Neural cell (in vitro differentiated cells): Measurements from ENCODE around the gene SLC25A48. TPM values are rescaled to one million over a fixed set of nuclear protein-coding genes. Genes with fewer than 3 reads are reported as not detected.

Experiments
- H2AFZ ChIP-seq: fragments of 200-600, 300-800 bp; sonication (generic), shearing (Covaris generic); 2 replicates; pipeline ENCODE4 v1.6.0; 2014; ENCODE audit warnings: low read depth, mild to moderate bottlenecking, antibody characterized with exemption, low read length, moderate library complexity
- H3F3A ChIP-seq: fragments of 200-600 bp; shearing (Covaris generic); 2 replicates; pipeline ENCODE4 v1.6.1; 2016; ENCODE audit warnings: mild to moderate bottlenecking, moderate library complexity, mixed read lengths, antibody characterized with exemption, low read length; ENCODE audit not compliant: insufficient read depth, poor library complexity, severe bottlenecking
- H3K27ac ChIP-seq: fragments of 200-600, 300-800 bp; sonication (generic), shearing (Covaris generic); 2 replicates; pipeline ENCODE4 v1.5.1; 2014; ENCODE audit warnings: mild to moderate bottlenecking, low read length, moderate library complexity
- H3K27me3 ChIP-seq: fragments of 300-800, 200-600 bp; sonication (generic), shearing (Covaris generic); 2 replicates; pipeline ENCODE4 v1.6.0; 2014; ENCODE audit warnings: mild to moderate bottlenecking, low read depth, low read length, moderate library complexity; ENCODE audit not compliant: insufficient read depth
- H3K36me3 ChIP-seq: fragments of 300-800, 200-600 bp; sonication (generic), shearing (Covaris generic); 2 replicates; pipeline ENCODE4 v1.5.1; 2014; ENCODE audit warnings: mild to moderate bottlenecking, antibody characterized with exemption, low read length, moderate library complexity; ENCODE audit not compliant: insufficient read depth
- H3K4me2 ChIP-seq: fragments of 300-800, 200-600 bp; sonication (generic), shearing (Covaris generic); 2 replicates; pipeline ENCODE4 v1.6.0; 2014; ENCODE audit warnings: mild to moderate bottlenecking, low read length
- H3K4me3 ChIP-seq: fragments of 300-800, 200-600 bp; sonication (generic), shearing (Covaris generic); 2 replicates; pipeline ENCODE4 v1.5.1; 2014; ENCODE audit warnings: mild to moderate bottlenecking, low read length, moderate library complexity
- H3K79me2 ChIP-seq: fragments of 200-600 bp; shearing (Covaris generic); replicated peaks from 2 replicates; pipeline ENCODE4 v1.6.0; 2014; ENCODE audit warnings: mild to moderate bottlenecking, low read length, moderate library complexity; ENCODE audit not compliant: insufficient read depth
- H3K9ac ChIP-seq: fragments of 300-800, 200-600 bp; sonication (generic), shearing (Covaris generic); 2 replicates; pipeline ENCODE4 v1.6.1; 2016; ENCODE audit warnings: mild to moderate bottlenecking, low read length, mixed read lengths
- H3K9me2 ChIP-seq: fragments of 200-600 bp; shearing (Covaris generic); 2 replicates; pipeline ENCODE4 v1.6.1; 2016; ENCODE audit warnings: mild to moderate bottlenecking, low read length, mixed read lengths; ENCODE audit not compliant: insufficient read depth
- H3K9me3 ChIP-seq: fragments of 200-600, 300-800 bp; sonication (generic), shearing (Covaris generic); 2 replicates; pipeline ENCODE4 v1.6.1; 2016; ENCODE audit warnings: mild to moderate bottlenecking, mixed run types, low read length, moderate library complexity, mixed read lengths
- H4K20me1 ChIP-seq: fragments of 200-600 bp; shearing (Covaris generic); 2 replicates; pipeline ENCODE4 v1.6.1; 2016; ENCODE audit warnings: mild to moderate bottlenecking, mixed run types; ENCODE audit not compliant: insufficient read depth
- EP300 ChIP-seq: fragments of 450-650 bp; conservative IDR thresholded peaks from 2 replicates; pipeline ENCODE4 v1.6.1; 2014; ENCODE audit warnings: antibody characterized with exemption, mild to moderate bottlenecking, moderate library complexity; ENCODE audit not compliant: poor library complexity, severe bottlenecking
- EZH2 ChIP-seq: fragments of 200-600, 300-800 bp; shearing (Covaris generic), sonication (generic); IDR thresholded peaks from 2 replicates; pipeline ENCODE4 v1.6.1; 2014; ENCODE audit warnings: antibody characterized with exemption, low read length, borderline replicate concordance, mild to moderate bottlenecking; ENCODE audit not compliant: insufficient read depth, poor library complexity, severe bottlenecking
- MXI1 ChIP-seq: fragments of 450-650 bp; conservative IDR thresholded peaks from 2 replicates; pipeline ENCODE4 v1.6.1; 2014; ENCODE audit warnings: antibody characterized with exemption, mild to moderate bottlenecking; ENCODE audit not compliant: poor library complexity, severe bottlenecking
- POLR2AphosphoS5 ChIP-seq: IDR thresholded peaks from 2 replicates; pipeline ENCODE4 v1.6.1; 2012
- RAD21 ChIP-seq: fragments of 450-650 bp; conservative IDR thresholded peaks from 2 replicates; pipeline ENCODE4 v1.6.1; 2014; ENCODE audit warnings: antibody characterized with exemption, mild to moderate bottlenecking, moderate library complexity
- SMC3 ChIP-seq: fragments of 450-650 bp; conservative IDR thresholded peaks from 2 replicates; pipeline ENCODE4 v1.6.1; 2014; ENCODE audit warnings: antibody characterized with exemption, mild to moderate bottlenecking, moderate library complexity; ENCODE audit not compliant: poor library complexity
- TAF1 ChIP-seq: IDR thresholded peaks from 2 replicates; pipeline ENCODE4 v1.6.1; 2012; ENCODE audit warnings: low read depth
- polyA plus RNA-seq: library from polyadenylated mRNA; depleted of rRNA; stranded (reverse); fragments of >200 nt; gene quantifications from 2 replicates; pipeline ENCODE4 v1.2.3, GENCODE V29; 2014
- small RNA-seq, 3 experiments: library from RNA; depleted of rRNA; stranded (forward); fragments of <200 nt; gene quantifications; one replicate each; pipeline ENCODE3, GENCODE V24; 2012
- TF ChIP-seq, protein P1 (sequence below): fragments of 450-650 bp; IDR thresholded peaks from 2 replicates; pipeline ENCODE4 v1.5.1; 2014; ENCODE audit warnings: antibody characterized with exemption, mild to moderate bottlenecking, moderate library complexity; ENCODE audit not compliant: poor library complexity, severe bottlenecking
- TF ChIP-seq, protein P2 (sequence below): IDR thresholded peaks from 2 replicates; pipeline ENCODE4 v1.6.1; 2012; ENCODE audit warnings: borderline replicate concordance

The SLC25A48 gene
- polyA plus RNA-seq, 1 donor from 2014 or later, result 1.0 TPM

DNA sequence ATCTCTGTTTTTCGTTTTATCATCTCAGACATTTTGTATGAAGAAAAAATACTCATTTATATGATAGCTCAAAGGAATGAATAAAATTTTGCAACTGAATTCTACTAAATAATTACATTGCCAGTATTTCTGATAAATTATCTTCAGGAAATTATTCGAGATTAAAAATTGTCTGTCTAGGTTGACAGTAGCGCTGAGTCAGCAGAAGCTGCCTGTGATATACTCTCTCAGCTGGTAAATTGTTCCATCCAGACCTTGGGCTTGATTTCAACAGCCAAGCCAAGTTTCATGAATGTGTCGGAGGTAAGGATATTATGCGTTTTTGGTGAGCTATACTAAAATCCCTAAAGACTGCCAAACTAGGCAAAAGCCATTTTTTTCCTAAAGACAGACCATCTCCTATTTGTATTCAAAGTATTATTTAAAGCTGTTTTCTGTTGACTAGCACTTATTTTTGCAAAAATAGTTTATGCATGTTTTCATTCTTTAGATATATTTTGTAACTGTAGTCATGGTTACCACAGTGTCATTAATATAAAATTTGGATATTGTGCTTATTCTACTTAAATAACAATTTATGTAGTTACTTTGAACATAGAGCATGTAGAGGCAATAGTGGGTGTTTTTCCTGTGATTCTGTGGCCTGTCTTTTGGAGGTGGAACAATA lies 102.9 kb downstream of the SLC25A48 start:
- no peak overlapping the region for H3K9ac ChIP-seq
- H3K4me3 ChIP-seq, result no peak overlapping the region
- H3K79me2 ChIP-seq, result no peaks in the 10 kb centered on the region
- peaks cover 12% of the 10 kb centered on the region for H3K27me3 ChIP-seq
- no peaks in the 10 kb centered on the region for H3F3A ChIP-seq
- no peaks in the 10 kb centered on the region for H3K9me2 ChIP-seq
- H4K20me1 ChIP-seq, result no peaks in the 10 kb centered on the region
- H2AFZ ChIP-seq, result no peak overlapping the region
- TF ChIP-seq RAD21 (no peak), MXI1 (no peak), POLR2AphosphoS5 (no peak), EZH2 (no peak), SMC3 (no peak), TAF1 (no peak), EP300 (no peak)
- TF ChIP-seq, protein P1, sequence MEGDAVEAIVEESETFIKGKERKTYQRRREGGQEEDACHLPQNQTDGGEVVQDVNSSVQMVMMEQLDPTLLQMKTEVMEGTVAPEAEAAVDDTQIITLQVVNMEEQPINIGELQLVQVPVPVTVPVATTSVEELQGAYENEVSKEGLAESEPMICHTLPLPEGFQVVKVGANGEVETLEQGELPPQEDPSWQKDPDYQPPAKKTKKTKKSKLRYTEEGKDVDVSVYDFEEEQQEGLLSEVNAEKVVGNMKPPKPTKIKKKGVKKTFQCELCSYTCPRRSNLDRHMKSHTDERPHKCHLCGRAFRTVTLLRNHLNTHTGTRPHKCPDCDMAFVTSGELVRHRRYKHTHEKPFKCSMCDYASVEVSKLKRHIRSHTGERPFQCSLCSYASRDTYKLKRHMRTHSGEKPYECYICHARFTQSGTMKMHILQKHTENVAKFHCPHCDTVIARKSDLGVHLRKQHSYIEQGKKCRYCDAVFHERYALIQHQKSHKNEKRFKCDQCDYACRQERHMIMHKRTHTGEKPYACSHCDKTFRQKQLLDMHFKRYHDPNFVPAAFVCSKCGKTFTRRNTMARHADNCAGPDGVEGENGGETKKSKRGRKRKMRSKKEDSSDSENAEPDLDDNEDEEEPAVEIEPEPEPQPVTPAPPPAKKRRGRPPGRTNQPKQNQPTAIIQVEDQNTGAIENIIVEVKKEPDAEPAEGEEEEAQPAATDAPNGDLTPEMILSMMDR, result no peak
- TF ChIP-seq, protein P2, sequence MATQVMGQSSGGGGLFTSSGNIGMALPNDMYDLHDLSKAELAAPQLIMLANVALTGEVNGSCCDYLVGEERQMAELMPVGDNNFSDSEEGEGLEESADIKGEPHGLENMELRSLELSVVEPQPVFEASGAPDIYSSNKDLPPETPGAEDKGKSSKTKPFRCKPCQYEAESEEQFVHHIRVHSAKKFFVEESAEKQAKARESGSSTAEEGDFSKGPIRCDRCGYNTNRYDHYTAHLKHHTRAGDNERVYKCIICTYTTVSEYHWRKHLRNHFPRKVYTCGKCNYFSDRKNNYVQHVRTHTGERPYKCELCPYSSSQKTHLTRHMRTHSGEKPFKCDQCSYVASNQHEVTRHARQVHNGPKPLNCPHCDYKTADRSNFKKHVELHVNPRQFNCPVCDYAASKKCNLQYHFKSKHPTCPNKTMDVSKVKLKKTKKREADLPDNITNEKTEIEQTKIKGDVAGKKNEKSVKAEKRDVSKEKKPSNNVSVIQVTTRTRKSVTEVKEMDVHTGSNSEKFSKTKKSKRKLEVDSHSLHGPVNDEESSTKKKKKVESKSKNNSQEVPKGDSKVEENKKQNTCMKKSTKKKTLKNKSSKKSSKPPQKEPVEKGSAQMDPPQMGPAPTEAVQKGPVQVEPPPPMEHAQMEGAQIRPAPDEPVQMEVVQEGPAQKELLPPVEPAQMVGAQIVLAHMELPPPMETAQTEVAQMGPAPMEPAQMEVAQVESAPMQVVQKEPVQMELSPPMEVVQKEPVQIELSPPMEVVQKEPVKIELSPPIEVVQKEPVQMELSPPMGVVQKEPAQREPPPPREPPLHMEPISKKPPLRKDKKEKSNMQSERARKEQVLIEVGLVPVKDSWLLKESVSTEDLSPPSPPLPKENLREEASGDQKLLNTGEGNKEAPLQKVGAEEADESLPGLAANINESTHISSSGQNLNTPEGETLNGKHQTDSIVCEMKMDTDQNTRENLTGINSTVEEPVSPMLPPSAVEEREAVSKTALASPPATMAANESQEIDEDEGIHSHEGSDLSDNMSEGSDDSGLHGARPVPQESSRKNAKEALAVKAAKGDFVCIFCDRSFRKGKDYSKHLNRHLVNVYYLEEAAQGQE, result no peak
- H3K36me3 ChIP-seq, result no peaks in the 10 kb centered on the region
- no peak overlapping the region for H3K4me2 ChIP-seq
- H3K27ac ChIP-seq, result no peak overlapping the region
- no peaks in the 10 kb centered on the region for H3K9me3 ChIP-seq

Small RNAs within 50 kb of the gene (small RNA-seq; reads per million reads assigned to genes)
- gene MIR5692C1, result 0 reads per million in 3 experiments

Other genes with a start within 250 kb of the SLC25A48 start
- gene IL9, start 61.2 kb downstream of the SLC25A48 start, polyA plus RNA-seq, result not detected in 2 replicates
- gene LECT2, start 120.3 kb downstream of the SLC25A48 start, polyA plus RNA-seq, result not detected in 2 replicates
- 0.71 and 0.90 TPM in 2 replicates for gene TGFBI, start 194.3 kb downstream of the SLC25A48 start, polyA plus RNA-seq